Midbrain (tissue), 1 donor: ENCODE measurements around the gene ASAP2.

Source experiments
- DNase-seq: peaks from one replicate; lab custom pipeline; 2025; lab: John Stamatoyannopoulos, UW

Gene ASAP2

GRCh38 chr2:9275399-9275798 lies 68.8 kb downstream of the ASAP2 start:
- DNase-seq, result no peak

GRCh38 chr2:9276074-9276473 lies 69.5 kb downstream of the ASAP2 start:
- no peak for DNase-seq

DNA sequence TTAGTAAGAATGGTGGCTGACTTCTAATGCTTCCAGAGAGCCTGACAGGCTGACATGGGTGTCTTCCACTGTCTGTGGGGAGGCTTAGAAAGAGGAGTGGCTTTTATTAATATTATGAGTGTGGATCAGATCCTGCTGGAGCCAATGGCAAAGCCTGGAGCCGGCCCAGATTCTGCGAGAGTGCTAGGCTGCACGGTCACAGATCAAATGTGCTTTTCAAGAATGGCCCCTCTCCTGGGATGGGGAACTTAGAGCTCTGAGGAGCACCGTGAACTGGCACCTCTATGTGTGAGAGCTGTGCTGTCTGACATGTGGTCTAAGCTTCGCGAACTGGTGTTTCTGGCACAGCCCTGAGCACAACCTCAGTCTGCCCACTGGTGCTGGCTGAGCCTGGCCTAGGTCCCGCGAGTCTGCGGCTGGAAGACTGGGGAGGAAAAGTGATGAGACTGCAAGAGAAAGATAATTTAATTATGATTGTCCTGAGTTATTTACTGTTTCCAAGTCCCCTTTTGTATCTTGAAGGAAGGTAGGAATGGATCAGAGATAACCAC lies 70.4 kb downstream of the ASAP2 start:
- no peak for DNase-seq

GRCh38 chr2:9278439-9278838 lies 71.8 kb downstream of the ASAP2 start:
- DNase-seq, result no peak

DNA sequence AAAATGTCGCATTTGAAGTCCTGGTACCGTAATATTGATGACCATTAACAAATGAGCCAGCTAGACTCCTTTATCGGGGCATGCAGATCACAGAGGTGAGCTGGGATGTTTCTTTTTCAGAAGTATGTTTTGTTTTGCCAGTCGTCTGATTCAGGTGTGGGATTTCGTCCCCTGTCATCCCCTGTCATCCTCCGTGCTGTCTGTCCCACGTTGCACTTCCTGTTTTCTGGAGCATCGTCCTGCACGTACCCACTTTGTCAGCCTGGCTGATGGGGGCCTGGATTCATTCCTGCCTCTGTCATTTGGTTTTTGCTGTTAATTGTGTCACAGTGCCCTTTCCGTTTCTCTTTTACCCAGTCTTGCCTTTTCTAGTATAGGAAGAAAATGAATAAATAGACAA lies 72.8 kb downstream of the ASAP2 start:
- no peak for DNase-seq

DNA sequence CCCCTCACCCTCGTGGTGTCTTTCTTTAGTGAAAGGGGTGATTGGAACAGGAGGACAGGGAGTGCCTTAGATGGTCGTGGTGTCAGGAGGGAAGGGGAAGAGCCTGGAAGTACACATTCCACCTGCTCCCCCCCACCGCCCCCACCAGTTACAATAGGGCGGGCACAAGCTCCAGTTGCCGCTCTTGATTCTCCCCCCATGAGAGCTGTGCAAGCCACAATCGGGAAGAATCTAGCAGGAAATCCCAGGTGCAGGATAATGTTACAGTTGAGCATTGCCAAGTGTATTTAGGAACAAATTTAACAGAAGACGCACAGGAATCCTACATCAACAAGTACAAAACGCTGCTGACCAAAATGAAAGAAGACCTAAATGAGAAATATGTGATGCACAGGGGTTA lies 73.6 kb downstream of the ASAP2 start:
- no peak for DNase-seq

GRCh38 chr2:9281145-9281544 lies 74.5 kb downstream of the ASAP2 start:
- DNase-seq, result no peak

DNA sequence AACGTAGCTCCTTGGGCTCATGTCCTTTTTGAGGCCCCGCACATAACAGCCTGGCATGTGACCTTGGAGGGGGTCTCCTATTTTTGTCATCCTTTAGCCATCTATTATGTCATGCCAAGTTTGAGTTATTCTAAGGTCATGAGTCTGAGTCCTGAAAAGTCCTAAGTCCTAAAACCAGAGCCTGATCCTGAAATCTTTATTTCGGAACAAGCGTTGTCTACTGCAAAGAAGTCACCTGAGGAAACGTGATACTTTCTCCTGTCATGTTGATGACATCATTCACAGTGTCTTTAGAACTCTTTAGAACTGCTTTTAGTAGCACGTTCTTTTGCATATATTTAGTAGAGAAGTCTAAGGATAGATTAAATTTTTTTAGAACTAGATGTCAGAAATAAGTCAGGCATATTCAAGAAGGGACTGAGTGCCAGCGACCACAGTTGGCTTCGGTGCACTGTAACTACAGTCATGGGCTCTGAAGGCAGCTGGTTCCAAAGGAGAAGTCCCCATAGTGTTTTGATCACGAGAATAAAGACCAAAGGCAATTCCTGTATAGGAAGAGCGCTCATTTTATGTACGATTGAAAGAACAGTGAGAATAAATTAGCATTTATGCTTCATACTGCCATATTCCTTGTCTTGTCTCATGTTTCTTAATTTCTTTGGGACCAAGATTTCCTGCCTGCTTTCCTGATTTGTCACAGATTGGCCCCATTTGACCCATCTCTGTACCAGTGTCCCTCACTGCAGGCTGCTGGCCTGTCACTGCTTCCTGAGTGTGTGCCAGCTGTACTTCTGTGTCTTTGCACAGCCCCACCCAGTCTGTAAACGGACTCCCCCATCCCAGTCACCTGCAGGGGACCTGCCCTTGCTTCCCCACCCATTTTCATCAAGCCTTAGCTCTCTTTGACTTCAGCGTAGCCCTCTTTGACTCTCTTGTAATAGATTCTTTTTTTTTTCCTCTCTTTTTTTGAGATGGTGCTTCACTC lies 75.8 kb downstream of the ASAP2 start:
- DNase-seq, result no peak

GRCh38 chr2:9284521-9285297 lies 78.1 kb downstream of the ASAP2 start:
- DNase-seq, result no peak

DNA sequence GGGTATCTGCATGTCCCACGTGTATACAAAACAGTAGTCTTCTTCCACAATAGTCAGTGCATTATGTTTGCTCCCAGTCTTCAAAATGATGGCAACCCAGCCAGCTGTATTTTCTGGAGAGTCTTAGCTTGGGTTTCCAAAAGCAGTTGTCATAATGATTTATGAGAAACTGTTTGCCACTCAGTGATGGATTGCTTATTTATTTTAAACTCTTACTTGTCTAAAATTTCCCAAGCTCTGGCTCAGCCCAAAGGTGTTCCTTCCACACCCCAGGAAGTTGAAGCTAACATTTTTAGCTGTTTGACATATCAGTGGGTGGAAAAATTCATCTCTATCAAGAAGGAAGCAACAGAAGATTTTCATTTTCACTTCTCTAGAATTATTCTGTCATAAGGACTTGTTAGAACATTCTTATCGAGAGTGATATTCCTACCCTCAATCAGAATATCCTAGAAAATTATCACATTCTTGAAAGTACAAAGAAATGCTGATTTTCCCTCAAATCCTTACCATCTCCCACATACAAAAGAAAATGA lies 78.8 kb downstream of the ASAP2 start:
- DNase-seq, result no peak

DNA sequence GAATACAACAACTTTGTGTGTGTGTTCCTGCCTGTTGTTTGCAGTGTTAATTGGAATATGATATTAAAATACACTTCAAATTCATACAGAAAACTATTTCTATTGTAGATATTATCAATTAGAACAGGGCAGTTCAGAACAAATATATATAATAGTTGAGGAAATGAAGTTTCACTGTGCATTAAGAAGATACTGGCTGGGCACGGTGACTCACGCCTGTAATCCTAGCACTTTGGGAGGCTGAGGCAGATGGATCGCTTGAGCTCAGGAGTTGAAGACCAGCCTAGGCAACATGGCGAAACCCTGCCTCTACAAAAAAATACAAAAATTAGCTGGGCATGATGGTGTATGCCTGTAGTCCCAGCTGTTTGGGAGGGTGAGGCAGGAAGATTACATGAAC lies 79.3 kb downstream of the ASAP2 start:
- no peak for DNase-seq

DNA sequence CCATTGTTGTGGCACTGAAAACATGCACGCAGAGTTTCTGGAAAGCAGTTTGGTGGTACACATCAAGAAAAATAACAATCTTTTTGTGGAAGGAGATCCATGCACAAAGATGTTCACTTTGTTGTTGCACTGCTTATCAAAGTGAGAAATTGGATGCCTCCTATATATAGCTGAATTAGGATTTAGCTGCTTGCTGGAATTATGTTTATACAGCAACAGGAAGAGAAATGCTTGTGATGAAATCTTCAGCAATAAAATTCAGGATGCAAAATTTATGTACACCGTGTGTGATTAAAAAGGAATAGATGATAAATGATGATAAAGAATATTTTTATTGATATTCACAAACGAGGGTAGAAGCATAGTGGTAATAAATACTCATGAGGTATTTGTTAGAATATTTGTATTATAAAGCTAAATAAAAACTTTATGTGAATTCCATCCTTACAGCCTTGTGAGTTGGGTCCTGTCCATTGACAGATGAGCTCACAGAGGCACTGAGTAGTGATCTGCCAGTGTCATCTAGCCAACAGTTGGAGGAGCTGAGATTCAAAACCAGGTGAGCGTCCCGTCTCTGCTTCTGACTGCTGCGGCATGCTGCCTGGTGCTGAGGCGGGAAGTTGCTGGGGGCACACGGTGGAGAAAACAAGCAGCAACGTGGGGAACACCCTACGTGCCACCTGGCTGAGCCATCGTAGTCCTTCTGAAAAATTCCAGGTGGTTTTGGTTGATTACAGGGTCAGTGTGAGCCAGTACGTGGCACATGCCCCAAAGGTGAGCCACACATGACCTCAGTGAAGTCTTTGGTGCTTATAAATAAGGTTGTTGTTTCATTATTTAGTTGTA lies 80.2 kb downstream of the ASAP2 start:
- DNase-seq, result no peak

- no peak for DNase-seq
Observed at GRCh38 chr2:9287400-9288045, 80.9 kb downstream of the ASAP2 start.

DNA sequence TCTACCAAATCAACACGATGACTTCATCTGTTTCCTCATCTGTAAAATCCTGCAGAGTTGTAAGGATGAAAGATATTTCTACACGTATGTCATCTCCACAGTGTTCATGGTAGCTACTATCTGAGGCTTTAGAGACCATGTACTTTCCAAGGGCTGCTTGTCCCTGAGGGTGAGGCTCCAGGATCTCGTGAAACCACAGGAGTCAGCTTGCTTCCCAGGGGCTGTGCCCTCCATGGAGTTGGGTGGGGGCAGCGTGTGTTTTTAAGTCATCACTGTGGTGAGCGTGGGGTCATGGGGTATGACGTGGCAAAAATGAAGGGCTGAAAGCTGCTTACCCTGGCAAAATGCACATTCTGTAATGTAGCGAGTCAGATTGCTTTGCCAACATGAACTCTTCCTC lies 81.6 kb downstream of the ASAP2 start:
- DNase-seq, result no peak

DNA sequence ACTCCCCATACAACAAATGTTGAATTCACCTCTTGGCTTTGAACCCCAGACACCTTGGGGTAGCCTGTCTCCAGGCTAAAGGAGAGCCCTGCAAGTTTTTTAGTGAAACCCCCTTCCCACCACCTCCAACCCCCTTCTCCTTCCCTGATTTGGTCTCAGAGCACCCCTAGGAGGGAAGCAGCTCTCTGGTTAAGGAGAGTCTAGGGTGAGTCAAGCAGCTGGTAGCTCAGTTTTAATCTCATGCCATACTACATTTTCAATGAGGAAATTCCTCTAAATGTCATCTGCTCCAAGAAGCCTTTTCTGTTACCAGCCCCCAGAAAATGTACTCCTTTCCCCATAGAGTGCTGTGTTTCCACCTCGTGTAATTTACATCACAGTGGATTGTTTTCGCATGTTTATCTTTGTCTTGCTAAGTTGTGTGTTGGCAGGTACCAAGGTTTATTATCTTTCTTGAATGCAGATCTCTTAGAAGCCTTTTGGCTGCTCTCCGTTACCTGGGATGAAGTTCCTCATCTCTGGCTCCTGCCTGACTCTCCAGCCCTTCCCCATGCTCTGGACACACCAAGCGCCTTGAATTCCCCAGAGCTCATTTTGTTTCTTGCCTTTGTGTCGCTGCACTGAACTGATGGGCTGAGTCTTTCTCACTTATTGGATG lies 82.2 kb downstream of the ASAP2 start:
- no peak for DNase-seq

- DNase-seq, result no peak
Observed at GRCh38 chr2:9291331-9291730, 84.7 kb downstream of the ASAP2 start.

DNA sequence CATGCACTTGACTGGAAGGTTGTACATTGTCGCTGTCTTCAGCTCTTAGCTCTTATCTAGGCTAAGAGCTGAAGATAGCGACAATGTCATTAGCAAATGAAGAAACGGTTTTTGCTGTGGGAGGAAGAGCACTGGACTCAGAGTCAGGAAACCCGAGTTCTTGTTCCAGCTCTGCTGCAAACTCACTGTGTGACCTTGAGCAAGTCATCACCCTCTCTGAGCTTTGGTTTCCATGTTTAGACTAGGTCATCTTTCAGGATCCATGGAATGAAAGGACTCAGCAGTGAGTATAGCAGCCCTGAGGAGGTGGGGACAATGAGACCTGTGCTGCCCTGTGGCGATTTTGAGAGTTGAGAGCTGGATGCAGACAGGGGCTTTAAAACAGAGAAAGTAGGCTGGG lies 85.3 kb downstream of the ASAP2 start:
- no peak for DNase-seq

- no peak for DNase-seq
Observed at GRCh38 chr2:9292426-9292825, 85.8 kb downstream of the ASAP2 start.

- no peak for DNase-seq
Observed at GRCh38 chr2:9294764-9295163, 88.2 kb downstream of the ASAP2 start.

DNA sequence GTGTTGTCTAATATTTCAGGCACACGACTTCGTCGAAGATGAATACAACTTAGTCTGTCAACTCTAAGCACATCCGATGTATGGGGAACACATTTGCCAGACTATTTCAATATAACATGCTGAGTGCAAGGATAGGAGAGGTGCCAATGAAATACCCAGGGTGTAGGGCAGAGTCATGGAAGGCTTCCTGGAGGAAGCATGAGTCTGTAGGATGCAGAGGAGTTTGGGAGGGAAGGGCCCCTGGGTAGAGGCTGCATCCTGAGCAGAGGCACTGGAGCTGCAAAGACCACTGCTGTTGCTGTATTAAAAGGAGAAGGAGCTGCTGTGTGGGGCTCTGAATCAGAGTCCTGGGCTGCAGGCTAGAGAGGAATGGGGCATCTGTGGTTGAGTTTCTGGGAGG lies 89.9 kb downstream of the ASAP2 start:
- DNase-seq, result no peak

- DNase-seq, result peak; percentile 11
Observed at GRCh38 chr2:9297156-9297555, 90.5 kb downstream of the ASAP2 start.
